Measurements from ENCODE around the gene CHN2. TPM values are rescaled to one million over a fixed set of nuclear protein-coding genes. Genes with fewer than 3 reads are reported as not detected.

CHN2 gene
- polyA plus RNA-seq, 1 donor: 19.0 TPM

GRCh38 chr7:29431686-29432085 lies 237.1 kb downstream of the CHN2 start:
- DNase-seq: no peak

DNA sequence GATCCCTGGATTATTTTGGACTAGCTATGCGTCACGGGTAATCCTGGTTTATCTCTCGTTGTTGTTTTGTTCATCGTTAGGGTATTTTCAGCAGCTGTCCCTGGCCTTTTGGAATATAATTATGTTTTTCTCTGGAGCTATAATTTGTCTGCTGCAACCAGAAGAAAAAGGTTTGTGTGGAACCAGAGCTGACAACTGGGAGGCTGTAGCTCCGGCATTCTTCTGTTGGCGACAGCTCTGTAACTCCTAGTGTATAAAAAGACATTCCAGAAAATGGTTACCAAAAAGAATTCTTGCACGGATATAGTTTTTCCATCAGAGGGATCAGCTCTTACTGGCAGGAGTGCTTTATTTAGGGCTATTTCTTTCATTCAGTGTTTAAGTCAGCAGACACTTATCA lies 238.1 kb downstream of the CHN2 start:
- no peak for DNase-seq

DNA sequence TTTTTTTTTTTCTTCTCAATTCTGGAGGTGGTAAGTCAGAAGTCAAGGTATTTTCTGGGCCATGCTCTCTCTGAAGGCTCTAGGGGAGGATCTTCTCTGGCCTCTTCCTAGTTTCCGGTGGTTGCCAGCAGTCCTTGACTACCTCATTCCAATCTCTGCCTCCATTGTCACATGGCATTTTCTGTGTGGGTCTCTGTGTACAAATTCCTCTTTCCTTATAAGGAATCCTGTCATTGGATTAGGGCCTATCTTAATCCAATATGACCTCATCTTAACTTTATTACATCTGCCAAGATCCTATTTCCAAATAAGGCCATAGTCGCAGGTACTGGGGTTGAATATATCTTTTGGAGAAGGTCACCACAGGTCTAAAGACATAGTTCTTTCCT lies 239.8 kb downstream of the CHN2 start:
- no peak for DNase-seq

DNA sequence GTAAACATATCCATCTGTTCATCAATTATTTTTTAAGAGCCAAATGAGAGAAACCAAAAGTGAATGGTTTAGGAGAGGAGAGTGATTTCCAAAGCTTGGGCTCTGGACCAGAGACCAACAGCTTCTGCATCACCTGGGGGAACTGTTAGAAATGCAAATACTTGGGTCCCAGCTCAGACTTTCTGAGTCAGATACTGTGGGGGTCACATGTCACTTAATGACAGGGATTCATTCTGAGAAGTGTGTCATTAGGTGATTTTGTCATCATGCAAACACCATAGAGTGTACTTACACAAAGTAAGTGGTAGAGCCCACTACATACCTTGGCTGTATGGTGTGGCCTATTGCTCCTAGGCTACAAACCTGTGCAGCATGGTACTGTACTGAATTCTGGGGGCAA lies 240.6 kb downstream of the CHN2 start:
- DNase-seq: no peak

DNA sequence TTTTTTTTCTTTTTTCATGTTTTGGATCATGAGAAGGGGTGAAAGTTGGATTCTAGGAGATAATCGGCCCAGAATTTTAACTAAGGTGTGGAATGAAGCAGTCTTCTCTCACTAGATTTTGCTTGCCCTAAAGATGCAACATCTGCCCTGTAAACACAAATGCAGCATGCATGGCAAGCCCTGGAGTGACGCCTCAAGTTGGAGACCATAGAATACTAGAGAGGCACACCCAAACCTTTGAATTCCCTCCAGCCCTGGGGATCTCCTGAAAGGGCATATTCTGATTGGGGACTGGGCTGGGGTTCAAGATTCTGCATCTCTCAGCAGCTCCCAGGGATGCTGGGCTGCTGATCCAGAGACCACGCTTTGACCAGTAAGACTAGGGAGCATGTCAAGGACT lies 241.3 kb downstream of the CHN2 start:
- DNase-seq: no peak

DNA sequence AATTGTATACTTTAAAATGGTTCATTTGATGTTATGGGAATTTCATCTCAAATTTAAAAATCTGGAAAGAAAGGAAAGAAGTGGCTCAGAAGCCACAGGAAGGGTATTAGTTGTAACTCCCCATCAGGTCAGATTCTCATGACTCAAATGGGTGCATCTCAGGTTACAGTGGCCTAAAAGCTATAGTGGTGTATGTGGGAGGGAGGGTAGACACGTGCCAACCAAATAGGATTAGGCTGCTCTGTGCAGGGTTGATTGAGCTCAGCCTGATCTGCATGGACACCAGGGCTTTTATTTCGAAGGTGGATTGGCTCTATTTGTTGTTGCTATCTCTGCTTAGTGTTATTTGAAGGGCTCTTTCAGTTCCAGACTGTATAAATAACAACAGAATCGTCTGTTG lies 247.6 kb downstream of the CHN2 start:
- DNase-seq: peak; percentile 47

- no peak for DNase-seq
Measured at GRCh38 chr7:29443552-29443951, 249.0 kb downstream of the CHN2 start.

DNA sequence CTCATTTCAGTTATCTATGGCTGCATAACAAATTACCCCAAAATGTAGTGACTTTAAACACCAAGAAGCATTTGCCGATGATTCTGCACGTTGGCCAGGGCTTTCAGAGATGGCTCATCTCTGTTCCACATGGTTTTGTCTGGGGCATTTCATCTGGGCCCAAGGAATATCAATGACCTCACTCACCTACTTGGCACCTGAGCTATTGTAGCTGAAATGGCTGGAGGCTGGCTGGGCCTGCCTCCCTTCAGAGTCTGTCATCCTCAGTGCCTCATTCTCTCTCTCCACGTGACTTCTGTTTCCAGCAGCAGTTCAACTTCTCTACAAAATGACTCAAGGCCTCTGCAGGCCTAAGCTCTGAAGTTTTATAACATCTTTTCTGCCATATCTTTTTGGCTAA lies 249.7 kb downstream of the CHN2 start:
- no peak for DNase-seq

GRCh38 chr7:29445736-29446135 lies 251.2 kb downstream of the CHN2 start:
- no peak for DNase-seq

DNA sequence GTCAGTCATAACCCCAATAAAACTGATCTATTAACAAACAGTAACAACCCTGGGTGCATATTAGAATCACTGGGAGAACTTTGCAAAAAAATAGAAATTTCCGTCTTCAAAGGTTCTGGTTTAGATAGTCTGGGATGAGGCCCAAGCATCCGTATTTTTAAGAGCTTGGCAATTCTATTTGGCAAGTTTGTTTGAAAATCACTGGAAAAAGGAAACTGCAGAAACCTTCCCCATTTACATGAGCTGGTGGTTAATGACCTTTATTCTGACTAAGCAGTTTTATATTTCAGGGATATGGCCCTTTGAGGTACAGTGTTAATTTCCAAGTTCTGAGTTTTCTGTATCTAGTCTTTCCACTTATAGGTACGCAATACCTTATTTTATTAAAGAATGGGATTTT lies 253.3 kb downstream of the CHN2 start:
- DNase-seq: no peak

- no peak for DNase-seq
Measured at GRCh38 chr7:29449569-29450260, 255.1 kb downstream of the CHN2 start.

GRCh38 chr7:29453021-29453420 lies 258.4 kb downstream of the CHN2 start:
- DNase-seq: no peak

DNA sequence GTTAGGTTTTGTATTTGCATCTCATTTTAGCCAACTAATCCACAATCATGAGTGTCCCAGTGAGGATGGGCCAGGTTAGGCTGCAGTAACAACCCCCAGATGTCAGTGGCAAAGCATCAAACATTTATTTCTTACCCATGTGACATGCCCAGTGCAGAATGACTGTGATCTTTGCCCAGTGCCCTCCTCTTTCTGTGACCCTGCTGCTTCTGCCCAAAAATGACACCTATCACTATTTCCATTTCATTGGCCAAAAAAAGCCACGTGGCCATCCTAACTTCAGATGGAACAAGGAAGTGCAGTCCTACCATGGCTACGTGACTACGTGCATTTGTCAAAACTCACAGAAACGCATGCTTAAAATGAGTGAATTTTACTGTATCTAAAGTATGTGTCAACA lies 259.9 kb downstream of the CHN2 start:
- DNase-seq: no peak

DNA sequence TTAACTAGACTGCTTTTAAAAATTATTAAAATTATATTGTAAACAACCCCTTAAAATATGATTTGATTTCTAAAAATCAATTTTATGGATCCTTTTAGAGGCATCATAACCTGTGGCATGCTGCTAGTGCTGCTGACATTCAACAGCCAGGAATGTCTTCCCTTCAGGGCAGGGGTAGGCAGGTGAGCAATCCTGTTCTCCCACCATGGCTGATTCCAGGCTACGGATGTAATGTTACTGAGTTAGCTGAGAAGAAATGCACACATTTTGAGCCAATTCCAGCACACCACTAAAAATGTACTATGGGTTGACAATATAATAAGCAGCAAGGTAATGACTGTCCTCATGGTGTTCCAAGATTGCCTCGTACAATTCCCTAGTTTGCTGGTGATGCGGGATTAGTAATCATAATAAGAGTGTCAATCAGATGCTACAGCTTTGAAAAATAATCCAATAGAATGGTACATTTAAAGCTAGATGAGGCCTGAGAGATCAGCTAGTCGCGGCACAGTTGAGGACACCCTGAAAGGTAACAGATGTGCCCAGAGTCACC lies 260.4 kb downstream of the CHN2 start:
- no peak for DNase-seq

DNA sequence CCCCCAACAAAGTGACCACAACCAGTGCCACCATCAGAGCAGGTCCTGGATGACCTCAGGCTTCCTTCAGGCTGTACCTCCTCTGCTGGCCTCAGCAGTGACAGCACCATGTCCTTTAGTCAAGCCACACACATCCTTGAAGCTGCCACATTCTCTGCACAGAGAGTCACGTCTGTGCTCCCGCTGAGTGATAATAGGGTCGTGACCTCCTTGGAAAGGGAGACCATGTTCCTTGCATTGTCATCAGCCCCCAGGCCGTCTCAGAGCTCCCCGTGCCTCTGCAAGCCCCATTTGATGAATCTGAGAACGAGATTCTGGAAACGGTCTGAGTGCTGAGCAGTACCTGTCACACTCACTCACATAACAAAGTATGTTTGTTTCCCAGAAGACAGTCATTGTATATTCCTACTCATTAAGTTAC lies 262.6 kb downstream of the CHN2 start:
- DNase-seq: no peak

DNA sequence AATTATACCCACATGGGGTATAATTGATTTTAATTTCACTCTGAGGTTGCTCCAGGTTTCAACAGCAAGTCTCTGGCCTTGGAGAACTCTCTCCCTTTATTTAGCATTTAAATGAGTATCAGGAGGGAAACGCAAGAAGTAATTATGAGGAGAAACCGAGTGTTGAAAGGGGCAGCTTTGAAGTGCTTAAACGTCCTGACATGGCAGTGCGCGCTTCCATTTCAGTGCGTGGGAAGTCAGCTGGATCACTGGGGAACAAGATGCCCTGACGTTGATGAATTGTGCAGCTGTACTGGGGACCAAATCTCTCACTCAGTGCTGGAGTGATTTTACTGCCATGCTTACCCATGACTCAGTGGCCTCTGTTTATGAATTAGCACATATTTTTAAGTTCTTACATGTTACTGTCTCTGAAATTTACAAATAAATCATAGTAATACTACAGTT lies 263.0 kb downstream of the CHN2 start:
- peak; percentile 74 for DNase-seq

GRCh38 chr7:29458933-29459332 lies 264.4 kb downstream of the CHN2 start:
- no peak for DNase-seq

DNA sequence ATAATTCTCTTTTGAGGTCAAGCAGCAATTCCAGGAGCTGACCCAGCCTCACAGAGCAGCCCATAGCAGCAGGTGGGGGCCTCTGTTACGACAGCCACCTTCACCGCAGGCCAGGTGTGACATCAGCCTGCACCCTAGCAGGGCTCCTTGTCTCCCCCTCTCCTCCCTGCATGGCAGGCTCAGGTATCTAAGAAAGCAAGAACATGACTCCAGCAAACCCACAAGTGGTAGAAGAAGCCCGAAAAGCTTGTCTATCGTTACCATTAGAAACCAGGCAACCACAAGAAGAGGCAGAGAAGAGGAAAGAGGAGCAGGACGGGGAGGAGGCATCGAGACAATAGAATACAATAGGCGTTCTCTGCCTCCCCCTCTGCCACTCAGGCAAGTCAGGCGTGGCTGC lies 265.0 kb downstream of the CHN2 start:
- no peak for DNase-seq

DNA sequence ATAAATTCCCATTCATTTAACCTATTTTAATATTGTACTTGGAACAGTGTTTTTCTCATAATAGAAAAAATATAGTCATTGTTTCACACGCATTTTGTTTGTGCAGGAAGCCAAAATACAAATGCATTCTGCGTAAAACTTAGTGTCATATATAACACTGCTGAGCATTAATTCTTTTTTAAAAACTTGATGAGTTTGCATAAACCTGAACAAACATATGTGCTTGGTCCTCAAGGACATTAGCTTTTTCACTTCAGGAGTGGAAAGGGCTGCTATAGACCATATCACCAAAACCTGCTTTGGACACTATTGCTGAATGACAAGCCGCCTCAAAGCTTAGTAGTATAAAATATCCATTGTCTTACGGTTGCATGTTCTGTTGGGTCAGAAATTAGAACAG lies 267.4 kb downstream of the CHN2 start:
- no peak for DNase-seq

- no peak for DNase-seq
Measured at GRCh38 chr7:29463504-29464158, 269.1 kb downstream of the CHN2 start.

GRCh38 chr7:29464753-29465152 lies 270.2 kb downstream of the CHN2 start:
- DNase-seq: no peak

DNA sequence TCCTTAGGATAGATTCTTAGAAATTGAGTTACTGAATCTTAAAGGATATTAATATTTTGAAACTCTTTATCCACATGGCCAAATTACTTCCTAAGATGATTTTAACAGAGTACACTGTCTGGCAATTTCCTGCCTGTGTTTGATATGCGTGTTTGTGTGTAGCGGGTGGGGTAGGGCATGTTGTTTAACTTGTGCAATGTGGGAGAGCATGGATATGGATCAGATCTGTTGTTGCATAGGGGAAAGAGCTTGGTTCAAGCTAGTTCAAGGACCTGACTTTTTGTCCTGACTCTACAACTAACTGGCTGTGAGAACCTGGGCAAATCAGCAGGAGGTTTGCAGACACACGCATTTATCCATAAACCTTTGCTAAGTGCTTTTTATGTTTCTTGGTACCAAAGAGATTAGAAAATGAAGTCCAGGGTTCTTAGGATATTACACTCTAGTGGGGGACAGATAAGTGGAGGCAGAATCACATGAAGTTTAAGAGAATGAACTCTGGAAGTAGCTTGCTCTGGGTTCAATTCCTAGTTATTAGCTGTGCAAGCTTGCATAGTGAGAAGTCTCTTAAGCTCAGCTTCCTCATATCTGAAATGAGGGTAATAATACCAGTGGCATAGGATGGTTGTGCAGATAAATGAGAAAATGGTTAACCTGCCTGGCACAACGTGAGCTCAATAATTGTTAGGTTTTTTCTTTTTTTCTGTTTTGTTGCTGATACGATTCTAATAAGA lies 272.8 kb downstream of the CHN2 start:
- no peak for DNase-seq

GRCh38 chr7:29468196-29468595 lies 273.6 kb downstream of the CHN2 start:
- no peak for DNase-seq
